GM23338 (cell line): Measurements from ENCODE around the gene DAGLA. TPM values are rescaled to one million over a fixed set of nuclear protein-coding genes. Genes with fewer than 3 reads are reported as not detected.

Experiments
- ATAC-seq: fragments of 200-7000 bp; cut with Tn5 transposase; 3 replicates; pipeline ENCODE4 v1.9.1; 2020
- DNase-seq: peaks from one replicate; pipeline ENCODE4 v3.0.0-alpha.2; 2015; ENCODE audit warnings: low spot score
- H2AFZ ChIP-seq: fragments of 200-600 bp; sonication (generic); 2 replicates; pipeline ENCODE4 v1.8.0; 2016; ENCODE audit warnings: antibody characterized with exemption, mild to moderate bottlenecking, moderate library complexity
- H3F3A ChIP-seq: fragments of 200-600 bp; sonication (generic); replicated peaks from 2 replicates; pipeline ENCODE4 v1.8.0; 2017; ENCODE audit warnings: antibody characterized with exemption, mixed run types, low read depth
- H3K27ac ChIP-seq: fragments of 200-600 bp; sonication (generic); 2 replicates; pipeline ENCODE4 v1.6.1; 2016; ENCODE audit warnings: low read depth
- H3K27me3 ChIP-seq: fragments of 200-600 bp; sonication (generic); 2 replicates; pipeline ENCODE4 v1.8.0; 2016; ENCODE audit warnings: mild to moderate bottlenecking, mixed run types, moderate library complexity; ENCODE audit not compliant: insufficient read depth
- H3K36me3 ChIP-seq: fragments of 200-600 bp; sonication (generic); 2 replicates; pipeline ENCODE4 v1.8.0; 2016; ENCODE audit warnings: mild to moderate bottlenecking; ENCODE audit not compliant: insufficient read depth
- H3K4me1 ChIP-seq: fragments of 200-600 bp; sonication (generic); 2 replicates; pipeline ENCODE4 v1.8.0; 2016; ENCODE audit warnings: mild to moderate bottlenecking, moderate library complexity; ENCODE audit not compliant: insufficient read depth
- H3K4me2 ChIP-seq: fragments of 200-600 bp; sonication (generic); 2 replicates; pipeline ENCODE4 v1.7.1; 2017; ENCODE audit warnings: mixed run types
- H3K4me3 ChIP-seq: fragments of 200-600 bp; sonication (generic); 2 replicates; pipeline ENCODE4 v1.6.1; 2016; ENCODE audit warnings: mixed run types
- H3K79me2 ChIP-seq: fragments of 200-600 bp; sonication (generic); replicated peaks from 2 replicates; pipeline ENCODE4 v1.8.0; 2017; ENCODE audit warnings: mild to moderate bottlenecking; ENCODE audit not compliant: insufficient read depth
- H3K9me2 ChIP-seq: fragments of 200-600 bp; sonication (generic); 2 replicates; pipeline ENCODE4 v1.8.0; 2017; ENCODE audit not compliant: insufficient read depth
- H4K20me1 ChIP-seq: fragments of 200-600 bp; sonication (generic); replicated peaks from 2 replicates; pipeline ENCODE4 v1.8.0; 2017; ENCODE audit warnings: mild to moderate bottlenecking; ENCODE audit not compliant: insufficient read depth
- H3K27ac Mint-ChIP-seq: 2 replicates; pipeline ENCODE4 v1.8.0; 2020; ENCODE audit warnings: inconsistent platforms, mild to moderate bottlenecking, moderate library complexity, mixed read lengths
- H3K27me3 Mint-ChIP-seq: 3 replicates; pipeline ENCODE4 v1.8.0; 2022; ENCODE audit warnings: low read depth, mild to moderate bottlenecking, moderate library complexity, mixed read lengths, inconsistent platforms; ENCODE audit not compliant: insufficient read depth, poor library complexity
- H3K36me3 Mint-ChIP-seq: 3 replicates; pipeline ENCODE4 v1.8.0; 2021; ENCODE audit warnings: low read depth, mild to moderate bottlenecking, inconsistent platforms, moderate library complexity, mixed read lengths
- H3K4me1 Mint-ChIP-seq: 3 replicates; pipeline ENCODE4 v1.8.0; 2020; ENCODE audit warnings: mild to moderate bottlenecking, inconsistent platforms, mixed read lengths
- H3K4me3 Mint-ChIP-seq: 3 replicates; pipeline ENCODE4 v1.8.0; 2021; ENCODE audit warnings: moderate library complexity, mild to moderate bottlenecking, inconsistent platforms, mixed read lengths
- H3K9me3 Mint-ChIP-seq: 3 replicates; pipeline ENCODE4 v1.8.0; 2020; ENCODE audit warnings: moderate library complexity, mild to moderate bottlenecking, inconsistent platforms, mixed read lengths
- CREB1 ChIP-seq: fragments of 250-450 bp; sonication (Bioruptor Pico); IDR thresholded peaks from 2 replicates; pipeline ENCODE4 v1.5.0; 2020; ENCODE audit warnings: low read depth, mild to moderate bottlenecking, moderate library complexity
- EZH2phosphoT487 ChIP-seq: fragments of 200-600 bp; sonication (generic); IDR thresholded peaks from one replicate; pipeline ENCODE4 v1.8.1; 2018; ENCODE audit warnings: antibody characterized with exemption; ENCODE audit not compliant: unreplicated experiment
- JUNB ChIP-seq: IDR thresholded peaks from one replicate; pipeline ENCODE4 v1.6.1; 2016; ENCODE audit warnings: antibody characterized with exemption; ENCODE audit not compliant: unreplicated experiment
- NANOG ChIP-seq: IDR thresholded peaks from 2 replicates; pipeline ENCODE4 v1.6.1; 2016; ENCODE audit warnings: antibody characterized with exemption, borderline replicate concordance
- POLR2AphosphoS5 ChIP-seq: IDR thresholded peaks from 2 replicates; pipeline ENCODE4 v1.6.1; 2016; ENCODE audit warnings: antibody characterized with exemption, low read depth
- REST ChIP-seq: IDR thresholded peaks from one replicate; pipeline ENCODE4 v1.6.1; 2018; ENCODE audit warnings: antibody characterized with exemption; ENCODE audit not compliant: unreplicated experiment
- STAT1 ChIP-seq: IDR thresholded peaks from one replicate; pipeline ENCODE4 v1.6.1; 2016; ENCODE audit warnings: antibody characterized with exemption; ENCODE audit not compliant: unreplicated experiment
- ZNF114 ChIP-seq: fragments of 250-450 bp; sonication (Bioruptor Pico); IDR thresholded peaks from 2 replicates; pipeline ENCODE4 v1.5.0; 2020; ENCODE audit warnings: mild to moderate bottlenecking, moderate library complexity
- ZNF331 ChIP-seq: fragments of 250-450 bp; sonication (Bioruptor Pico); IDR thresholded peaks from 2 replicates; pipeline ENCODE4 v1.5.0; 2020; ENCODE audit warnings: low read depth, mild to moderate bottlenecking, moderate library complexity
- polyA plus RNA-seq: library from polyadenylated mRNA; unstranded; fragments of >200 nt; fragmentation: Nextera tagmentation; extraction: Ambion mirVana; gene quantifications from 2 replicates; pipeline ENCODE4 v1.2.1, GENCODE V29; 2016
- total RNA-seq: library from RNA; depleted of rRNA; stranded (reverse); fragments of >200 nt; shearing (Covaris generic); gene quantifications from 2 replicates; pipeline ENCODE4 v1.2.3, GENCODE V29; 2014
- TF ChIP-seq, protein P1 (sequence below): IDR thresholded peaks from 2 replicates; pipeline ENCODE4 v1.6.1; 2016; ENCODE audit warnings: antibody characterized with exemption

The DAGLA gene
- total and polyA plus RNA-seq, 2 experiments from 2014 or later = 0.55 to 2.5 TPM

DNA sequence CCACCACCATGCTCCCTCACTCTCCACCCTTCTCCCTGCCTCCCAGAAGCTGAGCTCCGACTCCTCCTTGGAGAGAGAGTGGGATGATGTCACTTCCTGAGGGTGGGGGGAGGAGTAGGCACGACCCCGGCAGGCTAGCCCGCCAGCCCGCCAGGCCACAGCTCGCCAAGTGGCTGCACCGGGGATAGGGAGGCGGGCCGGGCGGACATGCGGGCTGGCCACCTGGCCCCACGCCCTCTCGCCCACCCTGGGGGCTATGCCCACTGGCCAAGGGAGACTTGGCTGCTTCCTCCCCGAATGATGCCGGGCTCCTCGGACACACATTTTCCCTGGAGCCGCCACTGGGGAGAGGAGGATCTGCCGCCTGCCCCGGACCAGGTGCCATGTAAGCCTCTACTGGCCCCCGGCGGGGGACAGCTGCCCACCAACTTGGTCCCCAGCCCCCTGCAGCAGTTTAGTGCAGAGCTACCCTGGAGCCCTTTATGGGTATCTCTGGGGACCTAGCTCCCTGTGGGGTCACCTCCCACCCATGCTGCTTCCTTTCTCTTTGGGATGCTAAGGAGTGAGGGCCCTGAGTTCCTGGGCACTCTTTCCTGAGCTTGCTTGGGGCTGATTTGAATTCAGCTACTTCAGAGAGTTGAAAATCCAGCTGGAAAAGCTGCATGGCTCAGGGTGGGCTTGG lies 38.6 kb downstream of the DAGLA start:
- Mint-ChIP-seq H3K27ac (no peak overlapping the region), H3K36me3 (peaks cover 3% of the 10 kb centered on the region; the same call in 2 of the 3 replicates), H3K4me1 (peaks cover 41% of the 10 kb centered on the region), H3K4me3 (peak overlapping the region; percentile 70), H3K9me3 (no peaks in the 10 kb centered on the region; the same call in 2 of the 3 replicates), H3K27me3 (peaks cover 11% of the 10 kb centered on the region)
- Histone ChIP-seq H3K4me2 (peak overlapping the region; percentile 67), H2AFZ (peak overlapping the region; percentile 63; the same call in 1 of the 2 replicates), H3K36me3 (no peaks in the 10 kb centered on the region), H3K9me2 (no peaks in the 10 kb centered on the region), H3K79me2 (no peaks in the 10 kb centered on the region), H3K27me3 (no peaks in the 10 kb centered on the region), H3K27ac (no peak overlapping the region), H3K4me1 (peaks cover 22% of the 10 kb centered on the region; the same call in 1 of the 2 replicates), H3K4me3 (peak overlapping the region; percentile 41; the same call in 1 of the 2 replicates), H3F3A (0 out of 2 replicates have a peak, but pooled peaks cover 4% of the 10 kb centered on the region), H4K20me1 (no peaks in the 10 kb centered on the region)
- DNase-seq (peak; percentile 85), ATAC-seq (peak; percentile 87)
- TF ChIP-seq NANOG (no peak), REST (no peak), POLR2AphosphoS5 (peak; percentile 55), CREB1 (CRISPR knock-in tag) (peak; percentile 85), ZNF331 (CRISPR knock-in tag) (no peak), JUNB (no peak)

- no peak overlapping the region for H3K27ac ChIP-seq
- peaks cover 22% of the 10 kb centered on the region; the same call in 1 of the 2 replicates for H3K4me1 ChIP-seq
- no peak overlapping the region for H3K4me3 ChIP-seq
- no peaks in the 10 kb centered on the region for H4K20me1 ChIP-seq
- ATAC-seq (no peak), DNase-seq (no peak)
- no peaks in the 10 kb centered on the region for H3K36me3 ChIP-seq
- Mint-ChIP-seq H3K9me3 (no peaks in the 10 kb centered on the region; the same call in 2 of the 3 replicates), H3K27ac (no peak overlapping the region), H3K27me3 (peaks cover 9% of the 10 kb centered on the region), H3K4me1 (peaks cover 36% of the 10 kb centered on the region), H3K36me3 (peaks cover 3% of the 10 kb centered on the region; the same call in 2 of the 3 replicates), H3K4me3 (no peak overlapping the region)
- no peak overlapping the region for H2AFZ ChIP-seq
- no peak overlapping the region for H3K4me2 ChIP-seq
- no peaks in the 10 kb centered on the region for H3K79me2 ChIP-seq
- H3K27me3 ChIP-seq = no peaks in the 10 kb centered on the region
- H3K9me2 ChIP-seq = no peaks in the 10 kb centered on the region
- H3F3A ChIP-seq = 0 out of 2 replicates have a peak, but pooled peaks cover 4% of the 10 kb centered on the region
- no peak for TF ChIP-seq POLR2AphosphoS5
- no peak for TF ChIP-seq NANOG
- TF ChIP-seq JUNB = no peak
- no peak for TF ChIP-seq EZH2phosphoT487
- TF ChIP-seq, protein P1, sequence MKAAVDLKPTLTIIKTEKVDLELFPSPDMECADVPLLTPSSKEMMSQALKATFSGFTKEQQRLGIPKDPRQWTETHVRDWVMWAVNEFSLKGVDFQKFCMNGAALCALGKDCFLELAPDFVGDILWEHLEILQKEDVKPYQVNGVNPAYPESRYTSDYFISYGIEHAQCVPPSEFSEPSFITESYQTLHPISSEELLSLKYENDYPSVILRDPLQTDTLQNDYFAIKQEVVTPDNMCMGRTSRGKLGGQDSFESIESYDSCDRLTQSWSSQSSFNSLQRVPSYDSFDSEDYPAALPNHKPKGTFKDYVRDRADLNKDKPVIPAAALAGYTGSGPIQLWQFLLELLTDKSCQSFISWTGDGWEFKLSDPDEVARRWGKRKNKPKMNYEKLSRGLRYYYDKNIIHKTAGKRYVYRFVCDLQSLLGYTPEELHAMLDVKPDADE = no peak
- no peak for TF ChIP-seq CREB1 (CRISPR knock-in tag)
- no peak for TF ChIP-seq ZNF114
- no peak for TF ChIP-seq ZNF331 (CRISPR knock-in tag)
- no peak for TF ChIP-seq STAT1
These were observed 39.8 kb downstream of the DAGLA start for GRCh38 chr11:61719978-61720377.
